HepG2 (cell line): Measurements from ENCODE around the gene TFDP2.

Source experiments
- CREB1 ChIP-seq, 2 experiments: fragments of 450-650 bp in 1 of 2; IDR thresholded peaks; 2 replicates each; pipeline ENCODE4 v1.6.1; 2016 to 2017; ENCODE audit warnings: control low read depth in 1 of 2, mild to moderate bottlenecking in 1 of 2, missing compliant biosample characterization in 1 of 2, missing genetic modification characterization in 1 of 2
- CTCF ChIP-seq: sonication (generic); formaldehyde crosslinking; IDR thresholded peaks from 2 replicates; pipeline ENCODE4 v1.5.0; 2020; ENCODE audit warnings: mild to moderate bottlenecking, missing genetic modification reagents, moderate library complexity
- PBX3 ChIP-seq: sonication (generic); formaldehyde crosslinking; IDR thresholded peaks from 2 replicates; pipeline ENCODE4 v1.8.1; 2023; ENCODE audit warnings: missing genetic modification reagents, inconsistent platforms, borderline replicate concordance
- RNF2 ChIP-seq: fragments of 450-650 bp; conservative IDR thresholded peaks from 2 replicates; pipeline ENCODE4 v1.6.1; 2016; ENCODE audit warnings: low read depth
- TCF7 ChIP-seq: sonication (generic); IDR thresholded peaks from 2 replicates; pipeline ENCODE4 v1.6.1; 2016; ENCODE audit warnings: antibody characterized with exemption, low read depth
- ZBTB33 ChIP-seq: sonication (generic); formaldehyde crosslinking; IDR thresholded peaks from 2 replicates; pipeline ENCODE4 v1.4.0; 2020; ENCODE audit warnings: missing genetic modification reagents
- ZNF205 ChIP-seq: IDR thresholded peaks from 2 replicates; pipeline ENCODE4 v1.6.1; 2018; ENCODE audit warnings: missing biosample characterization, missing genetic modification reagents

GRCh38 chr3:142035308-142035922 is 113.9 kb downstream of the TFDP2 start:
- TF ChIP-seq TCF7 (no peak), ZNF205 (CRISPR knock-in tag) (no peak), PBX3 (CRISPR knock-in tag) (no peak), RNF2 (no peak), ZBTB33 (CRISPR knock-in tag) (no peak), CTCF (CRISPR knock-in tag) (no peak), CREB1 (IDR thresholded peaks at IDR 0.05) (no peak), CREB1 (CRISPR knock-in tag; IDR thresholded peaks at IDR 0.05) (no peak)
